Gastrocnemius medialis (tissue), 4 donors: ENCODE measurements around the gene SVEP1.

Source experiments
- CTCF ChIP-seq, 5 experiments: fragments of 450-650 bp in 3 of 5; fragments of 200-600 bp in 2 of 5; sonication (generic) in 2 of 5; IDR thresholded peaks in 4 of 5; conservative IDR thresholded peaks in 1 of 5; 1 replicate in 4 of 5; 2 replicates in 1 of 5; pipeline ENCODE4 v1.5.1; 2016 to 2019; ENCODE audit warnings: antibody characterized with exemption in 5 of 5, mild to moderate bottlenecking in 3 of 5, moderate library complexity in 3 of 5
- POLR2A ChIP-seq, 2 donors: fragments of 450-650 bp; IDR thresholded peaks; one replicate each; pipeline ENCODE4 v1.6.1; 2017; ENCODE audit warnings: antibody characterized with exemption in 2 of 2, mild to moderate bottlenecking in 2 of 2, moderate library complexity in 2 of 2

DNA sequence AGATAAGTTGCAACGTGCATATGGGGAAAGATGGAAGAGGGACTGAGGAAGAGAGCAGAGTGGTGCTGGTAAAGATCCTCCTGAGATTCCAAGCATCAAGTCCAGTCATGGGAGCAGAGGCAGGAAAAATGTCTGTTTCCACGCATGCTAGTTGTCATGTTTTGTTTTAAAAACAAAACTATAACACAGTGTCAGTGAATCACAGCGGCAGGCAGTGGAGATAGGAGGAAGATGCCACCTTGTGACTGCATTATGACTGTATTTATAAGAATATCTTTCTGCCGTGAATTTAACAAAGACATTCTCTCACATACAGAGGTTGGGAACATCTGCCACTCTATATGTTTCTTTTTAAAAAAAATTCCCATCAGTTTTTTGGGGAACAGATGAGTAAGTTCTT lies 3.7 kb upstream of the SVEP1 start:
- no peak for TF ChIP-seq CTCF (IDR thresholded peaks at IDR 0.05 in 4 of 5, conservative IDR thresholded peaks at IDR 0.05 in 1 of 5)
- no peak for TF ChIP-seq POLR2A (IDR thresholded peaks at IDR 0.05)
